GM21515 (cell line): ENCODE measurements around the gene TBC1D28.
"Not testable (repeated sequence)": the region's sequence is repeated elsewhere in the genome, so short reads cannot be mapped to it uniquely, and the experiment has no call there.

Source experiments
- ATAC-seq: cut with Tn5 transposase; IDR thresholded peaks from one replicate; pipeline ENCODE4 v1.9.1; 2021; ENCODE audit not compliant: unreplicated experiment

TBC1D28 gene

GRCh38 chr17:18617613-18618012, 26.6 kb downstream of the TBC1D28 start:
- not testable (repeated sequence) for ATAC-seq

DNA sequence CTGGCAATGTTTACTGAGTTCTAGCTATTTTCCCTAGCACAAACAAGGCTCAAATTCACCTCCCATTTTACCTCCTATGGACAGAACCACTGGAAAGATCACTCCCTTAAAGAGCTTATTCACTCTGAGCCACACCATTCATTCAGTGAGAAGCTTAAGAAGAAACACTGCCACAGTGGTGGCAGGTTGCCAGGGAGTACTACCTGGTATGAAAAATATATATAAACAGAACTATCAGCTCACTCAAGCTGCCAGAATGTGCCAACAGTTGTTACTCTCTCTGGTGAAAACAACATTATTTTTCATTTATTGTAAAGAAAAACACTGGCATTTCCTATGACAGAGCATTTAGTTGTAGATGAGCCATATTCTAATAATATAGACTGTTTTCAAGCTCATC, 31.2 kb downstream of the TBC1D28 start:
- not testable (repeated sequence) for ATAC-seq

DNA sequence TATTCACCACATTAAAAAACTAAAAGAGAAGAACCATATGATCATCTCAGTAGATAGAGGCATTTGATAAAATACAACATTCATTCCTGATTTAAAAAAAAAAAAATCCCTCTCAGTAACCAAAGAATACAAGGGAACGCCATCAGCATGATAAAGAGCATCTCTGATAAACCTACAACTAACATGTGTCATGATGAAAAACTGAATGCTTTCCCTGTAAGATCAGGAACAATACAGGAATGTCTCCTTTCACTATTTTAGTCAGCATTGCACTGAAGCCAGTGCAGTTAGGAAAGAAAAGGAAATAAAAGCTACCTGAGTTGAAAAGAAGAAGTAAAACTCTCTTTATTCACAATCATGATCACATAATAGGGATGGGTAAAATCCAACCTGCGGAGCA, 51.1 kb downstream of the TBC1D28 start:
- ATAC-seq, result not testable (repeated sequence)
